H54 (cell line): ENCODE measurements around the gene RAB26.

Experiments used
- DNase-seq: peaks from one replicate; pipeline ENCODE4 v3.0.0; 2011; ENCODE audit warnings: low spot score, mixed read lengths; ENCODE audit not compliant: insufficient read length
- FAIRE-seq: peaks from 3 replicates; lab custom pipeline; 2011; peaks lifted over from hg19 to GRCh38; lab: Jason Lieb, UNC
- POLR2A ChIP-seq: IDR thresholded peaks from 2 replicates; pipeline ENCODE4 v1.6.1; 2011; ENCODE audit warnings: low read depth, mild to moderate bottlenecking, low read length

The RAB26 gene

GRCh38 chr16:2163211-2163881 is 14.9 kb downstream of the RAB26 start:
- DNase-seq (peak; percentile 61), FAIRE-seq (no peak)
- no peak for TF ChIP-seq POLR2A

GRCh38 chr16:2165861-2166260 is 17.4 kb downstream of the RAB26 start:
- no peak for FAIRE-seq
- no peak for DNase-seq
- TF ChIP-seq POLR2A = no peak

- DNase-seq (no peak), FAIRE-seq (no peak)
- TF ChIP-seq POLR2A = no peak
Measured at GRCh38 chr16:2166263-2167067, 18.0 kb downstream of the RAB26 start.

GRCh38 chr16:2167068-2167638 is 18.7 kb downstream of the RAB26 start:
- FAIRE-seq (no peak), DNase-seq (no peak)
- TF ChIP-seq POLR2A = no peak

- TF ChIP-seq POLR2A = no peak
- no peak for DNase-seq
- no peak for FAIRE-seq
Measured at GRCh38 chr16:2170080-2170479, 21.7 kb downstream of the RAB26 start.

GRCh38 chr16:2170587-2171435 is 22.4 kb downstream of the RAB26 start:
- no peak for TF ChIP-seq POLR2A
- no peak for FAIRE-seq
- DNase-seq = no peak

- no peak for TF ChIP-seq POLR2A
- DNase-seq = no peak
- no peak for FAIRE-seq
Measured at GRCh38 chr16:2171601-2172178, 23.3 kb downstream of the RAB26 start.

GRCh38 chr16:2172688-2173335 is 24.4 kb downstream of the RAB26 start:
- TF ChIP-seq POLR2A = no peak
- DNase-seq (no peak), FAIRE-seq (no peak)

- no peak for TF ChIP-seq POLR2A
- no peak for FAIRE-seq
Measured at GRCh38 chr16:2173366-2173765, 24.9 kb downstream of the RAB26 start.

GRCh38 chr16:2173916-2174315 is 25.5 kb downstream of the RAB26 start:
- DNase-seq = no peak
- no peak for TF ChIP-seq POLR2A
- no peak for FAIRE-seq

More at GRCh38 chr16:2173366-2173765, 24.9 kb downstream of the RAB26 start:
- DNase-seq = no peak

GRCh38 chr16:2174396-2175131 is 26.1 kb downstream of the RAB26 start:
- FAIRE-seq = no peak
- TF ChIP-seq POLR2A = no peak
- DNase-seq = no peak

- FAIRE-seq (no peak), DNase-seq (no peak)
- no peak for TF ChIP-seq POLR2A
Measured at GRCh38 chr16:2175454-2175853, 27.0 kb downstream of the RAB26 start.
